Renal cortical epithelial cell (primary cell): ENCODE data around the gene KLHL9. TPM values are rescaled to one million over a fixed set of nuclear protein-coding genes. Genes with fewer than 3 reads are reported as not detected.
A peak's percentile ranks its signal among the peaks of the same experiment; 100 is the strongest.

Experiments used
- DNase-seq: peaks from one replicate; pipeline ENCODE4 v3.0.0-alpha.2; 2011; ENCODE audit warnings: low read depth
- total RNA-seq: library from RNA; depleted of rRNA; stranded (reverse); fragments of >200 nt; gene quantifications from 2 replicates; pipeline ENCODE4 v1.2.3, GENCODE V29; 2014

Gene KLHL9
- total RNA-seq, 1 donor from 2014 or later: 64.1 TPM

- DNase-seq: peak; percentile 52
Measured at GRCh38 chr9:21317956-21318923, 17.0 kb downstream of the KLHL9 start.

GRCh38 chr9:21316860-21317259 lies 18.3 kb downstream of the KLHL9 start:
- no peak for DNase-seq

- no peak for DNase-seq
Measured at GRCh38 chr9:21316032-21316842, 19.0 kb downstream of the KLHL9 start.

- DNase-seq: no peak
Measured at GRCh38 chr9:21314152-21314551, 21.1 kb downstream of the KLHL9 start.

- no peak for DNase-seq
Measured at GRCh38 chr9:21311889-21312288, 23.3 kb downstream of the KLHL9 start.

GRCh38 chr9:21305213-21305612 lies 30.0 kb downstream of the KLHL9 start, which contains the start of gene IFNA5:
Gene IFNA5 (minus strand): TSS chr9:21305313. CDS start chr9:21305256, 57 bp downstream.
- DNase-seq: no peak

- no peak for DNase-seq
Measured at GRCh38 chr9:21295992-21296391, 39.2 kb downstream of the KLHL9 start.

GRCh38 chr9:21294904-21295538 lies 40.2 kb downstream of the KLHL9 start:
- DNase-seq: no peak

- DNase-seq: peak; percentile 95
Measured at GRCh38 chr9:21294364-21294774, 40.8 kb downstream of the KLHL9 start.

GRCh38 chr9:21289848-21290247 lies 45.4 kb downstream of the KLHL9 start:
- DNase-seq: no peak

GRCh38 chr9:21287280-21287679 lies 47.9 kb downstream of the KLHL9 start:
- DNase-seq: no peak

GRCh38 chr9:21286659-21287058 lies 48.5 kb downstream of the KLHL9 start:
- DNase-seq: no peak

- no peak for DNase-seq
Measured at GRCh38 chr9:21286099-21286498, 49.1 kb downstream of the KLHL9 start.

- no peak for DNase-seq
Measured at GRCh38 chr9:21281275-21281674, 53.9 kb downstream of the KLHL9 start.

Other genes starting within 250 kb of the KLHL9 start
- not detected in 2 replicates for gene IFNW1, start 193.6 kb downstream of the KLHL9 start, total RNA-seq
- gene IFNA21, start 168.7 kb downstream of the KLHL9 start, total RNA-seq: not detected in 2 replicates
- gene IFNA4, start 147.8 kb downstream of the KLHL9 start, total RNA-seq: not detected in 2 replicates
- not detected in 2 replicates for gene IFNA7, start 133.2 kb downstream of the KLHL9 start, total RNA-seq
- not detected in 2 replicates for gene IFNA10, start 128.3 kb downstream of the KLHL9 start, total RNA-seq
- not detected in 2 replicates for gene IFNA16, start 118.1 kb downstream of the KLHL9 start, total RNA-seq
- not detected in 2 replicates for gene IFNA17, start 107.2 kb downstream of the KLHL9 start, total RNA-seq
- gene IFNA14, start 95.4 kb downstream of the KLHL9 start, total RNA-seq: not detected in 2 replicates
- gene IFNA5, start 30.1 kb downstream of the KLHL9 start, total RNA-seq: 0.20 TPM in 1 of 2 replicates, not detected in the other
- gene IFNA6, start 15.5 kb upstream of the KLHL9 start, total RNA-seq: not detected in 2 replicates
- not detected in 2 replicates for gene IFNA13, start 32.7 kb upstream of the KLHL9 start, total RNA-seq
- not detected in 2 replicates for gene IFNA2, start 50.0 kb upstream of the KLHL9 start, total RNA-seq
- not detected in 2 replicates for gene IFNA8, start 73.7 kb upstream of the KLHL9 start, total RNA-seq
- not detected in 2 replicates for gene IFNA1, start 105.0 kb upstream of the KLHL9 start, total RNA-seq
- 9.5 TPM in 1 of 2 replicates, not detected in the other for gene IFNE, start 146.9 kb upstream of the KLHL9 start, total RNA-seq